Measurements from ENCODE around the gene DUSP9. TPM values are rescaled to one million over a fixed set of nuclear protein-coding genes. Genes with fewer than 3 reads are reported as not detected.
A peak's percentile ranks its signal among the peaks of the same experiment; 100 is the strongest.
"Not testable (repeated sequence)": the region's sequence is repeated elsewhere in the genome, so short reads cannot be mapped to it uniquely, and the experiment has no call there.

DUSP9 gene
- total and polyA plus RNA-seq, 3 experiments from 2014 or later, result 0.08 to 0.15 (median 0.09) TPM

GRCh38 chrX:153671589-153672530 lies 24.9 kb downstream of the DUSP9 start:
- Mint-ChIP-seq H3K9me3 (no peaks in the 10 kb centered on the region), H3K27me3 (peaks cover 19 to 27% of the 10 kb centered on the region in 2 donors), H3K4me1 (peaks cover 8 to 15% (median 9%) of the 10 kb centered on the region in 3 donors), H3K36me3 (no peaks in the 10 kb centered on the region), H3K4me3 (peak overlapping the region in 2 of 7 donors; percentile 36 to 39), H3K27ac (no peak overlapping the region)
- POLR2A ChIA-PET, result no interaction called here
- Histone ChIP-seq H3K4me3 (ENCODE audit: low read length) (no peak overlapping the region), H3K36me3 (ENCODE audit: insufficient read depth, low read length) (no peaks in the 10 kb centered on the region), H3K27ac (ENCODE audit: low read depth, low read length) (no peak overlapping the region), H3K9me3 (ENCODE audit: low read length) (no peaks in the 10 kb centered on the region), H3K27me3 (ENCODE audit: insufficient read depth, low read length, poor library complexity, severe bottlenecking) (no peaks in the 10 kb centered on the region), H3K4me1 (ENCODE audit: insufficient read depth, low read length) (no peaks in the 10 kb centered on the region)
- CTCF ChIA-PET, result interaction anchor here (1.1 to 1.5 kb wide), 2 partner anchors 10 to 117 kb away, joined by 3 to 4 read pairs; no protein-coding TSS in a partner anchor
- no peak for DNase-seq

GRCh38 chrX:153672531-153673427 lies 25.8 kb downstream of the DUSP9 start:
- Mint-ChIP-seq H3K36me3 (no peaks in the 10 kb centered on the region), H3K27ac (peak overlapping the region in 1 of 8 donors; percentile 63), H3K27me3 (peaks cover 18 to 25% of the 10 kb centered on the region in 2 donors), H3K4me3 (peak overlapping the region in 2 of 7 donors; percentile 23 to 35), H3K9me3 (no peaks in the 10 kb centered on the region), H3K4me1 (peaks cover 4 to 11% (median 6%) of the 10 kb centered on the region in 3 donors)
- ChIA-PET POLR2A (no interaction called here), CTCF (no interaction called here)
- no peaks in the 10 kb centered on the region for H3K9me3 ChIP-seq (ENCODE audit: low read length)
- no peaks in the 10 kb centered on the region for H3K36me3 ChIP-seq (ENCODE audit: insufficient read depth, low read length)
- H3K4me3 ChIP-seq (ENCODE audit: low read length), result no peak overlapping the region
- DNase-seq, result no peak
- H3K4me1 ChIP-seq (ENCODE audit: insufficient read depth, low read length), result no peaks in the 10 kb centered on the region
- no peak overlapping the region for H3K27ac ChIP-seq (ENCODE audit: low read depth, low read length)
- no peaks in the 10 kb centered on the region for H3K27me3 ChIP-seq (ENCODE audit: insufficient read depth, low read length, poor library complexity, severe bottlenecking)

DNA sequence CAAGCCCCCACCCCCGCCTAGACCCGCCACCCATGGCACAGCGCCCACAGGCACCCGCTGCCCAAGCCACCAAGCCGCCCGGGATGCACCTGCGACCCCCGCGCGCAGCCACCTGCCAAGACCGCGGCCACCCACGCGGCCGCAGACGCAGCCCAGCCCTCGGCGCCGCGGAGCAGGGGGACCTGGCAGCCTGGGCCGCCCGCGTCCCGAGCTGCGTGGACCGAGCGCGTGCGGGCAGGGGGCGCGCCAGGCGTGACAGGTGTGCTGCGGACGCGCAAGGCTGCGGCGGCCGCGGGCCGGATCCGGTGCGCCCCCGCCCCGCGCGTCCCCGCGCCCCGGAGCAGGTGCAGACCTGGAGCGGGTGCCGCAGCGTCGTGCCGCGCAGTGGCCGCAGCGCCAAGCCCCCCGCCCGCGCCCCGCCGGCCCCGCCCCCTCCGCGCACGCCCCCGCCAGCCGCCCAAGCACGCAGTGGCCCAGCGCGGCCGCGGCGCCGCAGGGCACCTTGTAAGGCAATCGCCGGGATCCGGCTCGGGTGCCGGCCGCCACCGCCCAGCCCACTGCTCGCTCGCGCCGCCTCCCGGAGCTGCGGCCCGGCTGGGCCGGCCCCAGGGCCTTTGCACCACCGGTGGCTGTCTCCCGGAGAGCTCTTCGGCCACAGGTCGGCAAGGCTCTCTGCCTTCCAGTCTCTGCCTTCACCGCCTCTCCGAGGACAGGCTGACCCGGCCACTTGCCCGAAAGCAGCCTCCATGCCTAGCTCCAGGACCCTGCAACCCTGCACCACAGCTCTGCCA lies 26.6 kb downstream of the DUSP9 start, which contains the start of gene PNCK:
TSS of gene PNCK (minus strand) at position 386 of the 791 bp plus-strand sequence. CDS start 737 bp downstream, outside the sequence.
- H3K27me3 Mint-ChIP-seq, result peaks cover 17 to 22% of the 10 kb centered on the region in 2 donors
- H3K9me3 Mint-ChIP-seq, result no peaks in the 10 kb centered on the region
- POLR2A ChIA-PET, result no interaction called here
- no peak for DNase-seq
- H3K27ac Mint-ChIP-seq, result peak within 1 kb of the TSS in 2 of 8 donors; percentile 63 to 70
- Histone ChIP-seq H3K4me1 (ENCODE audit: insufficient read depth, low read length) (no peaks in the 10 kb centered on the region), H3K27ac (ENCODE audit: low read depth, low read length) (peak within 1 kb of the TSS; percentile 59), H3K27me3 (ENCODE audit: insufficient read depth, low read length, poor library complexity, severe bottlenecking) (no peaks in the 10 kb centered on the region), H3K36me3 (ENCODE audit: insufficient read depth, low read length) (no peaks in the 10 kb centered on the region), H3K4me3 (ENCODE audit: low read length) (no peak within 1 kb of the TSS), H3K9me3 (ENCODE audit: low read length) (no peaks in the 10 kb centered on the region)
- no peaks in the 10 kb centered on the region for H3K36me3 Mint-ChIP-seq
- peak within 1 kb of the TSS in 5 of 7 donors; percentile 23 to 54 (median 43) for H3K4me3 Mint-ChIP-seq
- CTCF ChIA-PET, result interaction anchor here (1.8 kb wide), 1 partner anchor 134 kb away, joined by 4 read pairs; no protein-coding TSS in a partner anchor
- H3K4me1 Mint-ChIP-seq, result peaks cover 0 to 7% (median 2%) of the 10 kb centered on the region in 3 donors

DNA sequence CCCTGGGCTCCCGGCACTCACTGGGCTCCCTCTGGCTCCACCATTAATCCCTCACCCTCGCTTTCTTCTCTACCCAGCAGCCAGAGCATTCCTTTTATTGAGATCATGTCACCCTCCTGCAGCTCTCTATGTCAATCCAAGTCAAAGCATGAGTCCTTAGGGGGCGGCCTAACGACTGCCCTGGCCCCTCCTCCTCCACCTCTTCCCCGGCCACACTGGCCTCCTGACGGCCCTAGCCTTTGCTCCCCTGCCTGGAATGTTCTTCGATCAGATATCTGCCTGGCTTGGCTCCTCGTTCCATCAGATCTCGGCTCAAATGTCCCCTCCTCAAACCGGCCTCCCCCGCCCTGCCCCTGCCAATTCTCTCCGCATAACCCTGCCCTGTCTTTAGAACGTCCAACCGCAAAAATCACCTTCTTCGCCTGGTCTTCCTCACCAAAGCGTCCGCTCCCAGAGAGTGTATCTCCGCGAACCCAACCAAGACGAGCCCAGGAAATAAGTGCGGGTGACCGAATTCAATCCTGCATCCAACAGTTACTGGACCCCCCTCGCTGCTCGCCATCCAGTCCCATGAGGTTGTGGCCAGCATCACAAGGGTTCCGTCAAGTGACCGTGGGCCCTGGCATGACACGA lies 27.3 kb downstream of the DUSP9 start:
- Histone ChIP-seq H3K4me1 (ENCODE audit: insufficient read depth, low read length) (no peaks in the 10 kb centered on the region), H3K9me3 (ENCODE audit: low read length) (no peaks in the 10 kb centered on the region), H3K27ac (ENCODE audit: low read depth, low read length) (peak overlapping the region; percentile 59), H3K27me3 (ENCODE audit: insufficient read depth, low read length, poor library complexity, severe bottlenecking) (no peaks in the 10 kb centered on the region), H3K36me3 (ENCODE audit: insufficient read depth, low read length) (no peaks in the 10 kb centered on the region), H3K4me3 (ENCODE audit: low read length) (no peak overlapping the region)
- Mint-ChIP-seq H3K4me1 (peaks cover 0 to 7% (median 2%) of the 10 kb centered on the region in 3 donors), H3K4me3 (peak overlapping the region in 4 of 7 donors; percentile 20 to 54 (median 43)), H3K9me3 (no peaks in the 10 kb centered on the region), H3K36me3 (no peaks in the 10 kb centered on the region), H3K27me3 (peaks cover 17 to 22% of the 10 kb centered on the region in 2 donors), H3K27ac (peak overlapping the region in 1 of 8 donors; percentile 70)
- POLR2A ChIA-PET, result no interaction called here
- DNase-seq, result no peak
- CTCF ChIA-PET, result interaction anchor here (1.8 kb wide), 1 partner anchor 135 kb away, joined by 4 read pairs; no protein-coding TSS in a partner anchor

DNA sequence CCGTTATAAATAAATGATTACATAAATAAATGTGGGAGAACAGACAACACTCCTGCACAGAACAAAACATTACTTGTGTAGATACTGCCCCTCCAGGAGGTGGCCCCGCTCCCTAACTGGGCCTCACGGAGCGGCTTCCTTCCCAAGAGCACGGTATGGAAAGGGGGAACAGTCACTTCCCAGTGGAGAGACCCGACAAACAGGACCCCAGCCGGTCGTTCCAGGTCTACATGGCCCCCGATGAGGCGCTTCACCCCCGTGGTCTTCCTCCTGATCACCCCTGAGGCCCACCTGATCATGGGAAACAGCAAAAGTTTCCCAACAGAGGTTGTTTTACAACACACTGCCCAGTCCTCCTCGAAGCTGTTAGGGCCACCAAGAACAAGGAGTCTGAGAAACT lies 34.2 kb downstream of the DUSP9 start:
- Histone ChIP-seq H3K36me3 (ENCODE audit: insufficient read depth, low read length) (no peaks in the 10 kb centered on the region), H3K27ac (ENCODE audit: low read depth, low read length) (no peak overlapping the region), H3K27me3 (ENCODE audit: insufficient read depth, low read length, poor library complexity, severe bottlenecking) (no peaks in the 10 kb centered on the region), H3K9me3 (ENCODE audit: low read length) (no peaks in the 10 kb centered on the region), H3K4me3 (ENCODE audit: low read length) (no peak overlapping the region), H3K4me1 (ENCODE audit: insufficient read depth, low read length) (no peaks in the 10 kb centered on the region)
- Mint-ChIP-seq H3K27ac (no peak overlapping the region), H3K4me1 (no peaks in the 10 kb centered on the region), H3K27me3 (peaks cover 4 to 17% of the 10 kb centered on the region in 2 donors), H3K4me3 (no peak overlapping the region), H3K36me3 (no peaks in the 10 kb centered on the region), H3K9me3 (no peaks in the 10 kb centered on the region)
- CTCF ChIA-PET, result no interaction called here
- POLR2A ChIA-PET, result no interaction called here
- DNase-seq, result no peak

DNA sequence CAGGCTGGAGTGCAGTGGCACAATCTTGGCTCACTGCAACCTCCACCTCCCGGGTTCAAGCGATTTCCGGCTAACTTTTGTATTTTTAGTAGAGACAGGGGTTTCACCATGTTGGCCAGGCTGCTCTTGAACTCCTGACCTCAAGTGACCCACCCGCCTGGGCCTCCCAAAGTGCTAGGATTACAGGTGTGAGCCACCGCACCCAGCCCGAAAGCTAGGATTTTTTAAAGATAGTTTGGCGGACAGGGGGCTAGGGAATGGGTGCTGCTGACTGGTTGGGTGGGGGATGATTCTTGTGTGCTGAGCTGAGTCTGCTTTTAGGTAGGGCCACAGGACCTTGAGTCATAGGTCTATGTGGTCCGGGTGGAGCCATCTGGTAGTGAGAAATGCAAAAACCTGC lies 36.5 kb downstream of the DUSP9 start:
- H3K4me3 ChIP-seq (ENCODE audit: low read length); H3K9me3 Mint-ChIP-seq; H3K9me3 ChIP-seq (ENCODE audit: low read length); H3K27ac ChIP-seq (ENCODE audit: low read depth, low read length); H3K27me3 ChIP-seq (ENCODE audit: insufficient read depth, low read length, poor library complexity, severe bottlenecking); DNase-seq; H3K4me1 ChIP-seq (ENCODE audit: insufficient read depth, low read length); H3K36me3 Mint-ChIP-seq; H3K36me3 ChIP-seq (ENCODE audit: insufficient read depth, low read length); POLR2A ChIA-PET; H3K27ac Mint-ChIP-seq; CTCF ChIA-PET; H3K4me1 Mint-ChIP-seq: not testable (repeated sequence)
- peaks cover 9 to 17% of the 10 kb centered on the region in 2 donors for H3K27me3 Mint-ChIP-seq
- H3K4me3 Mint-ChIP-seq, result peak overlapping the region in 1 of 7 donors; percentile 6

GRCh38 chrX:153684467-153685155 lies 37.6 kb downstream of the DUSP9 start:
- no peaks in the 10 kb centered on the region for H3K36me3 Mint-ChIP-seq
- ChIA-PET CTCF (no interaction called here), POLR2A (no interaction called here)
- H3K4me3 Mint-ChIP-seq, result no peak overlapping the region
- peaks cover 9 to 17% of the 10 kb centered on the region in 2 donors for H3K27me3 Mint-ChIP-seq
- Histone ChIP-seq H3K4me3 (ENCODE audit: low read length) (no peak overlapping the region), H3K36me3 (ENCODE audit: insufficient read depth, low read length) (no peaks in the 10 kb centered on the region), H3K4me1 (ENCODE audit: insufficient read depth, low read length) (no peaks in the 10 kb centered on the region), H3K9me3 (ENCODE audit: low read length) (no peaks in the 10 kb centered on the region), H3K27ac (ENCODE audit: low read depth, low read length) (no peak overlapping the region), H3K27me3 (ENCODE audit: insufficient read depth, low read length, poor library complexity, severe bottlenecking) (no peaks in the 10 kb centered on the region)
- H3K27ac Mint-ChIP-seq, result no peak overlapping the region
- H3K9me3 Mint-ChIP-seq, result no peaks in the 10 kb centered on the region
- H3K4me1 Mint-ChIP-seq, result no peaks in the 10 kb centered on the region
- DNase-seq, result no peak
